Astrocyte (in vitro differentiated cells and primary cell): ENCODE data around the gene ZNF19.

Experiments used
- CTCF ChIP-seq: IDR thresholded peaks from 2 replicates; pipeline ENCODE4 v1.5.1; 2011; ENCODE audit warnings: low read depth, mild to moderate bottlenecking, inconsistent platforms, low read length, moderate library complexity; ENCODE audit not compliant: insufficient read depth
- EZH2 ChIP-seq: IDR thresholded peaks from 2 replicates; pipeline ENCODE4 v1.6.1; 2012; ENCODE audit warnings: mild to moderate bottlenecking, low read length, inconsistent platforms; ENCODE audit not compliant: insufficient read depth

DNA sequence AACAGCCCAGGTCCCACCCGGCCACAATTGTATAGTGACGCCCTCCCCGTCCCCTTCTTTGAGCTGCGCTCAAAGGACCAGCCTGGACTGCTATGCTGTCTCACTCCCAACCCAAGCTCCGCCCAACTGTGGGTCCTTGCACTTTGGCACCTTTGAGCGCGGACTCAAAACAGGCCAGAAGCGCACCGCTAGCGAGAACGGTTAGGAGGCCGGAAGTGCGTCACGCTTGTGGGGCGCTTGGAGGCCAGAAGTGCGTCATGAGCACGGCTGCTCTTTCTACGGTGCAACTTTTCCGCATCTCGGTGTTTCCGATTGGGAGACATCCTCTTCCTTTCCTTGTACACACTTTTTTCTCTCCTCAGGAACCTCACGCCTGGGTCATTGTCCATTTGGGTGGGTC is at the start of gene ZNF19:
- TF ChIP-seq CTCF (no peak), EZH2 (no peak)
